Sigmoid colon (tissue), 4 donors: ENCODE results near the gene SDR42E1.

Experiments
- EP300 ChIP-seq, 4 donors: sonication (generic); formaldehyde crosslinking; IDR thresholded peaks; one replicate each; pipeline ENCODE4 v1.6.1; 2017; ENCODE audit warnings: antibody characterized with exemption in 4 of 4
- POLR2A ChIP-seq, 2 donors: fragments of 450-650 bp; IDR thresholded peaks; one replicate each; pipeline ENCODE4 v1.6.1; 2016; ENCODE audit warnings: antibody characterized with exemption in 2 of 2, mild to moderate bottlenecking in 2 of 2, moderate library complexity in 2 of 2
- TF ChIP-seq, protein P1 (sequence below), 4 experiments: fragments of 450-650 bp in 3 of 4; fragments of 200-600 bp in 1 of 4; IDR thresholded peaks; one replicate each; pipeline ENCODE4 v1.5.1; 2016 to 2019; ENCODE audit warnings: antibody characterized with exemption in 4 of 4, mild to moderate bottlenecking in 3 of 4, moderate library complexity in 2 of 4

DNA sequence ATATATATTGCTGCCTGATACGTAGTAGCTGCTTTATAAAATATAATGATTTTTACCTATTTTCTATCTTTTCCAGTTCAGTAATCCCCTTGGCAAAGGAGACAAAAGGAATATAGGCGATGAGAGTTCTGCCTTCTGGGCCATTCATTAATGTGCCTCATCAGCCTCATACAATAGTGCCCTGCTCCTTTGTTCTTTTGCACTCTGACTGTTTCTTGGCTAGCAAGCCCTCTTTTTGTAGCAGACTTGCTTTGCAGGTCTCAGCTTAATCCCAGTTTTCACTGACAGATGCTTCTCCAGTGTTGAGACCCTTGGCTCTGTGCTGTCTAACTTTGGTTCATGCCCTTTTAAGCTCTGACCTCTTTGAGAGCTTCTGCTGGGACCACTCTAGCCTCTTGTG, 34.2 kb upstream of the SDR42E1 start:
- TF ChIP-seq, protein P1, sequence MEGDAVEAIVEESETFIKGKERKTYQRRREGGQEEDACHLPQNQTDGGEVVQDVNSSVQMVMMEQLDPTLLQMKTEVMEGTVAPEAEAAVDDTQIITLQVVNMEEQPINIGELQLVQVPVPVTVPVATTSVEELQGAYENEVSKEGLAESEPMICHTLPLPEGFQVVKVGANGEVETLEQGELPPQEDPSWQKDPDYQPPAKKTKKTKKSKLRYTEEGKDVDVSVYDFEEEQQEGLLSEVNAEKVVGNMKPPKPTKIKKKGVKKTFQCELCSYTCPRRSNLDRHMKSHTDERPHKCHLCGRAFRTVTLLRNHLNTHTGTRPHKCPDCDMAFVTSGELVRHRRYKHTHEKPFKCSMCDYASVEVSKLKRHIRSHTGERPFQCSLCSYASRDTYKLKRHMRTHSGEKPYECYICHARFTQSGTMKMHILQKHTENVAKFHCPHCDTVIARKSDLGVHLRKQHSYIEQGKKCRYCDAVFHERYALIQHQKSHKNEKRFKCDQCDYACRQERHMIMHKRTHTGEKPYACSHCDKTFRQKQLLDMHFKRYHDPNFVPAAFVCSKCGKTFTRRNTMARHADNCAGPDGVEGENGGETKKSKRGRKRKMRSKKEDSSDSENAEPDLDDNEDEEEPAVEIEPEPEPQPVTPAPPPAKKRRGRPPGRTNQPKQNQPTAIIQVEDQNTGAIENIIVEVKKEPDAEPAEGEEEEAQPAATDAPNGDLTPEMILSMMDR (IDR thresholded peaks at IDR 0.05) = no peak
- TF ChIP-seq EP300 (IDR thresholded peaks at IDR 0.05) = no peak
- no peak for TF ChIP-seq POLR2A (IDR thresholded peaks at IDR 0.05)
